Measurements from ENCODE around the gene ADAMTSL4.
"Not testable (repeated sequence)": the region's sequence is repeated elsewhere in the genome, so short reads cannot be mapped to it uniquely, and the experiment has no call there.

DNA sequence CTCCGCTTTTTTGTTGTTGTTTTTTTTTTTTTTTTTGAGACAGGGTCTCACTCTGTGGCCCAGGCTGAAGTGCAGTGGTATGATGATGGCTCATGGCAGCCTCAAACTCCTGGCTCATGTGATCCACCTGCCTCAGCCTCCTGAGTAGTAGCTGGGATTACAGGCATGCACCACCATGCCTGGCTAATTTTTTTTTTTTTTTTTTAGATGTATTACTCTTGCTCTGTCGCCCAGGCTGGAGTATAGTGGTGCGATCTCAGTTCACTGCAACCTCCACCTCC lies 56.2 kb downstream of the ADAMTSL4 start:
- TF ChIP-seq, protein P1, sequence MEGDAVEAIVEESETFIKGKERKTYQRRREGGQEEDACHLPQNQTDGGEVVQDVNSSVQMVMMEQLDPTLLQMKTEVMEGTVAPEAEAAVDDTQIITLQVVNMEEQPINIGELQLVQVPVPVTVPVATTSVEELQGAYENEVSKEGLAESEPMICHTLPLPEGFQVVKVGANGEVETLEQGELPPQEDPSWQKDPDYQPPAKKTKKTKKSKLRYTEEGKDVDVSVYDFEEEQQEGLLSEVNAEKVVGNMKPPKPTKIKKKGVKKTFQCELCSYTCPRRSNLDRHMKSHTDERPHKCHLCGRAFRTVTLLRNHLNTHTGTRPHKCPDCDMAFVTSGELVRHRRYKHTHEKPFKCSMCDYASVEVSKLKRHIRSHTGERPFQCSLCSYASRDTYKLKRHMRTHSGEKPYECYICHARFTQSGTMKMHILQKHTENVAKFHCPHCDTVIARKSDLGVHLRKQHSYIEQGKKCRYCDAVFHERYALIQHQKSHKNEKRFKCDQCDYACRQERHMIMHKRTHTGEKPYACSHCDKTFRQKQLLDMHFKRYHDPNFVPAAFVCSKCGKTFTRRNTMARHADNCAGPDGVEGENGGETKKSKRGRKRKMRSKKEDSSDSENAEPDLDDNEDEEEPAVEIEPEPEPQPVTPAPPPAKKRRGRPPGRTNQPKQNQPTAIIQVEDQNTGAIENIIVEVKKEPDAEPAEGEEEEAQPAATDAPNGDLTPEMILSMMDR (IDR thresholded peaks at IDR 0.05; ENCODE audit: low read depth, low read length) = not testable (repeated sequence)
- TF ChIP-seq POLR2A (IDR thresholded peaks at IDR 0.05; ENCODE audit: extremely low read depth, insufficient read length) = not testable (repeated sequence)

All from NB4 (cell line).